Bronchial epithelial cell (primary cell): ENCODE measurements around the gene AK5. TPM values are rescaled to one million over a fixed set of nuclear protein-coding genes. Genes with fewer than 3 reads are reported as not detected.

Experiments used
- DNase-seq: peaks from one replicate; pipeline ENCODE4 v3.0.0-alpha.2; 2010; ENCODE audit warnings: low read depth
- FAIRE-seq: peaks from 2 replicates; lab custom pipeline; 2011; peaks lifted over from hg19 to GRCh38; lab: Jason Lieb, UNC
- H3K27me3 ChIP-seq: 2 replicates; pipeline ENCODE4 v1.5.1; 2011; ENCODE audit warnings: low read length; ENCODE audit not compliant: control insufficient read depth, insufficient read depth
- H3K36me3 ChIP-seq: 2 replicates; pipeline ENCODE4 v1.5.1; 2011; ENCODE audit warnings: low read length; ENCODE audit not compliant: control insufficient read depth, insufficient read depth
- H3K4me3 ChIP-seq: 2 replicates; pipeline ENCODE4 v1.5.1; 2011; ENCODE audit warnings: mild to moderate bottlenecking, low read depth, low read length, control low read depth
- CTCF ChIP-seq: IDR thresholded peaks from 2 replicates; pipeline ENCODE4 v1.5.1; 2011; ENCODE audit warnings: mild to moderate bottlenecking, moderate library complexity, low read length, control low read depth, inconsistent platforms; ENCODE audit not compliant: insufficient read depth, severe bottlenecking
- total RNA-seq: library from RNA; depleted of rRNA; stranded (reverse); fragments of >200 nt; gene quantifications from 2 replicates; pipeline ENCODE4 v1.2.1, GENCODE V29; 2014

Gene AK5
- total RNA-seq, 1 donor from 2014 or later = not detected

- Histone ChIP-seq H3K4me3 (no peak overlapping the region), H3K27me3 (no peaks in the 10 kb centered on the region), H3K36me3 (no peaks in the 10 kb centered on the region)
- FAIRE-seq = no peak
- DNase-seq = no peak
- TF ChIP-seq CTCF = no peak
These were observed 78.4 kb downstream of the AK5 start for GRCh38 chr1:77360256-77360655.

GRCh38 chr1:77361621-77362020 lies 79.8 kb downstream of the AK5 start:
- H3K27me3 ChIP-seq = no peaks in the 10 kb centered on the region
- DNase-seq (no peak), FAIRE-seq (no peak)
- no peak for TF ChIP-seq CTCF
- no peaks in the 10 kb centered on the region for H3K36me3 ChIP-seq
- no peak overlapping the region for H3K4me3 ChIP-seq

GRCh38 chr1:77370161-77370560 lies 88.3 kb downstream of the AK5 start:
- Histone ChIP-seq H3K36me3 (no peaks in the 10 kb centered on the region), H3K4me3 (no peak overlapping the region), H3K27me3 (no peaks in the 10 kb centered on the region)
- TF ChIP-seq CTCF = no peak
- no peak for DNase-seq
- FAIRE-seq = no peak

GRCh38 chr1:77370583-77371306 lies 88.9 kb downstream of the AK5 start:
- TF ChIP-seq CTCF = no peak
- no peaks in the 10 kb centered on the region for H3K36me3 ChIP-seq
- DNase-seq (peak; percentile 60), FAIRE-seq (no peak)
- H3K27me3 ChIP-seq = no peaks in the 10 kb centered on the region
- no peak overlapping the region for H3K4me3 ChIP-seq

- Histone ChIP-seq H3K27me3 (no peaks in the 10 kb centered on the region), H3K36me3 (no peaks in the 10 kb centered on the region), H3K4me3 (no peak overlapping the region)
- no peak for FAIRE-seq
- TF ChIP-seq CTCF = no peak
- DNase-seq = no peak
These were observed 89.6 kb downstream of the AK5 start for GRCh38 chr1:77371396-77371795.

- no peak for FAIRE-seq
- no peak overlapping the region for H3K4me3 ChIP-seq
These were observed 91.9 kb downstream of the AK5 start for GRCh38 chr1:77373702-77374101.

More at GRCh38 chr1:77373702-77374101, 91.9 kb downstream of the AK5 start:
- no peak for DNase-seq
- no peaks in the 10 kb centered on the region for H3K36me3 ChIP-seq
- TF ChIP-seq CTCF = no peak
- no peaks in the 10 kb centered on the region for H3K27me3 ChIP-seq
